DND-41 (cell line): Measurements from ENCODE around the gene OSBPL5.
A peak's percentile ranks its signal among the peaks of the same experiment; 100 is the strongest.

ENCODE experiments used
- ATAC-seq: fragments of 200-7000 bp; cut with Tn5 transposase; 3 replicates; pipeline ENCODE4 v1.9.1; 2021; ENCODE audit warnings: low read depth; ENCODE audit not compliant: insufficient read depth
- DNase-seq: peaks from one replicate; pipeline ENCODE4 v3.0.0-alpha.2; 2020
- H2AFZ ChIP-seq: 2 replicates; pipeline ENCODE4 v1.6.0; 2012; ENCODE audit warnings: low read depth, low read length
- H3K27ac ChIP-seq: 2 replicates; pipeline ENCODE4 v1.5.1; 2012; ENCODE audit warnings: low read length, inconsistent platforms
- H3K27me3 ChIP-seq: fragments of 200-600 bp; sonication (generic); 2 replicates; pipeline ENCODE4 v1.6.0; 2012; ENCODE audit warnings: low read length, mild to moderate bottlenecking, inconsistent platforms; ENCODE audit not compliant: insufficient read depth, poor library complexity
- H3K36me3 ChIP-seq: 2 replicates; pipeline ENCODE4 v1.5.1; 2012; ENCODE audit warnings: low read length, inconsistent platforms; ENCODE audit not compliant: insufficient read depth
- H3K4me1 ChIP-seq: 2 replicates; pipeline ENCODE4 v1.5.1; 2012; ENCODE audit warnings: mild to moderate bottlenecking, low read length; ENCODE audit not compliant: insufficient read depth
- H3K4me2 ChIP-seq: 2 replicates; pipeline ENCODE4 v1.6.0; 2012; ENCODE audit warnings: mild to moderate bottlenecking, moderate library complexity, low read length, inconsistent platforms; ENCODE audit not compliant: insufficient read depth
- H3K4me3 ChIP-seq, 2 experiments: fragments of 200-600 bp in 1 of 2; shearing (Covaris generic) in 1 of 2; 2 replicates each; pipeline ENCODE4 v1.5.1; 2012 to 2016; ENCODE audit warnings: inconsistent platforms in 2 of 2, low read length in 2 of 2, mild to moderate bottlenecking in 2 of 2, low read depth in 1 of 2, moderate library complexity in 1 of 2
- H3K79me2 ChIP-seq: 2 replicates; pipeline ENCODE4 v1.6.0; 2012; ENCODE audit warnings: low read length, inconsistent platforms; ENCODE audit not compliant: insufficient read depth
- H3K9ac ChIP-seq: 2 replicates; pipeline ENCODE4 v1.6.0; 2012; ENCODE audit warnings: low read depth, mild to moderate bottlenecking, inconsistent platforms, low read length, moderate library complexity
- H3K9me3 ChIP-seq: 2 replicates; pipeline ENCODE4 v1.5.1; 2012; ENCODE audit warnings: low read length, moderate library complexity, mild to moderate bottlenecking, inconsistent platforms; ENCODE audit not compliant: insufficient read depth, severe bottlenecking
- H4K20me1 ChIP-seq: 2 replicates; pipeline ENCODE4 v1.6.0; 2012; ENCODE audit warnings: low read length; ENCODE audit not compliant: insufficient read depth
- CTCF ChIP-seq: IDR thresholded peaks from 2 replicates; pipeline ENCODE4 v1.5.1; 2012; ENCODE audit warnings: borderline replicate concordance, low read length, moderate library complexity, mild to moderate bottlenecking; ENCODE audit not compliant: poor library complexity, severe bottlenecking; ENCODE audit errors: extremely low read depth
- EZH2 ChIP-seq: IDR thresholded peaks from 3 replicates; pipeline ENCODE4 v1.6.1; 2012; ENCODE audit warnings: borderline replicate concordance, low read depth, mild to moderate bottlenecking, moderate library complexity, low read length, inconsistent platforms; ENCODE audit not compliant: severe bottlenecking

The OSBPL5 gene

GRCh38 chr11:3174387-3174786 is 9.3 kb upstream of the OSBPL5 start:
- peaks cover 36% of the 10 kb centered on the region for H3K4me1 ChIP-seq
- ATAC-seq (no peak), DNase-seq (no peak)
- H3K27me3 ChIP-seq: no peaks in the 10 kb centered on the region
- no peaks in the 10 kb centered on the region for H3K36me3 ChIP-seq
- H2AFZ ChIP-seq: no peak overlapping the region
- H4K20me1 ChIP-seq: no peaks in the 10 kb centered on the region
- no peak for TF ChIP-seq CTCF
- TF ChIP-seq EZH2: no peak
- H3K9ac ChIP-seq: no peak overlapping the region
- no peaks in the 10 kb centered on the region for H3K79me2 ChIP-seq
- H3K4me3 ChIP-seq: no peak overlapping the region
- peaks cover 10% of the 10 kb centered on the region for H3K9me3 ChIP-seq
- H3K4me2 ChIP-seq: no peak overlapping the region
- no peak overlapping the region for H3K27ac ChIP-seq

GRCh38 chr11:3173795-3174194 is 8.7 kb upstream of the OSBPL5 start:
- no peak for ATAC-seq
- H2AFZ ChIP-seq: no peak overlapping the region
- no peak for TF ChIP-seq EZH2
- no peak for TF ChIP-seq CTCF

GRCh38 chr11:3171931-3172560 is 6.9 kb upstream of the OSBPL5 start:
- Histone ChIP-seq H2AFZ (0 out of 2 replicates have a peak overlapping the region, but pooled peaks have one; percentile 1), H3K4me1 (peaks cover 48% of the 10 kb centered on the region), H3K4me2 (peak overlapping the region; percentile 68), H3K9me3 (peaks cover 10% of the 10 kb centered on the region), H3K36me3 (no peaks in the 10 kb centered on the region), H3K4me3 (no peak overlapping the region), H4K20me1 (no peaks in the 10 kb centered on the region), H3K27ac (peak overlapping the region; percentile 93), H3K79me2 (no peaks in the 10 kb centered on the region), H3K9ac (peak overlapping the region; percentile 61), H3K27me3 (no peaks in the 10 kb centered on the region)
- no peak for TF ChIP-seq CTCF
- TF ChIP-seq EZH2: no peak
- DNase-seq (no peak), ATAC-seq (no peak)

More at GRCh38 chr11:3173795-3174194, 8.7 kb upstream of the OSBPL5 start:
- H4K20me1 ChIP-seq: no peaks in the 10 kb centered on the region
- no peak overlapping the region for H3K4me3 ChIP-seq
- no peaks in the 10 kb centered on the region for H3K27me3 ChIP-seq
- no peak overlapping the region for H3K4me2 ChIP-seq
- no peak overlapping the region for H3K27ac ChIP-seq
- no peaks in the 10 kb centered on the region for H3K79me2 ChIP-seq
- peaks cover 42% of the 10 kb centered on the region for H3K4me1 ChIP-seq
- peaks cover 10% of the 10 kb centered on the region for H3K9me3 ChIP-seq
- H3K36me3 ChIP-seq: no peaks in the 10 kb centered on the region
- no peak for DNase-seq
- no peak overlapping the region for H3K9ac ChIP-seq
